ENCODE results near the gene WNT7A.

The WNT7A gene

GRCh38 chr3:13884851-13885703, 5.2 kb upstream of the WNT7A start:
- DNase-seq (ENCODE audit: low read depth), result peak; percentile 48

GRCh38 chr3:13883681-13884080, 3.8 kb upstream of the WNT7A start:
- no peak for DNase-seq (ENCODE audit: low read depth)

- no peak for DNase-seq (ENCODE audit: low read depth)
These were observed 3.0 kb upstream of the WNT7A start for GRCh38 chr3:13882876-13883275.

- DNase-seq (ENCODE audit: low read depth), result no peak
These were observed 1.9 kb upstream of the WNT7A start for GRCh38 chr3:13881536-13882410.

GRCh38 chr3:13880811-13881156, 913 bp upstream of the WNT7A start:
- DNase-seq (ENCODE audit: low read depth), result no peak

GRCh38 chr3:13879102-13879945, 547 bp downstream of the WNT7A start:
- DNase-seq (ENCODE audit: low read depth), result no peak

- DNase-seq (ENCODE audit: low read depth), result no peak
These were observed 1.4 kb downstream of the WNT7A start for GRCh38 chr3:13878281-13879101.

- no peak for DNase-seq (ENCODE audit: low read depth)
These were observed 2.0 kb downstream of the WNT7A start for GRCh38 chr3:13877911-13878280.

GRCh38 chr3:13876451-13877100, 3.3 kb downstream of the WNT7A start:
- no peak for DNase-seq (ENCODE audit: low read depth)

- DNase-seq (ENCODE audit: low read depth), result no peak
These were observed 5.0 kb downstream of the WNT7A start for GRCh38 chr3:13874891-13875290.

GRCh38 chr3:13873818-13874217, 6.1 kb downstream of the WNT7A start:
- no peak for DNase-seq (ENCODE audit: low read depth)

- DNase-seq (ENCODE audit: low read depth), result no peak
These were observed 7.4 kb downstream of the WNT7A start for GRCh38 chr3:13872451-13872850.

- no peak for DNase-seq (ENCODE audit: low read depth)
These were observed 8.1 kb downstream of the WNT7A start for GRCh38 chr3:13871791-13872190.

GRCh38 chr3:13870902-13871301, 9.0 kb downstream of the WNT7A start:
- no peak for DNase-seq (ENCODE audit: low read depth)

- DNase-seq (ENCODE audit: low read depth), result no peak
These were observed 10.0 kb downstream of the WNT7A start for GRCh38 chr3:13869761-13870343.

- no peak for DNase-seq (ENCODE audit: low read depth)
These were observed 10.8 kb downstream of the WNT7A start for GRCh38 chr3:13868844-13869724.

GRCh38 chr3:13867732-13868131, 12.1 kb downstream of the WNT7A start:
- DNase-seq (ENCODE audit: low read depth), result no peak

GRCh38 chr3:13866041-13866965, 13.6 kb downstream of the WNT7A start:
- peak; percentile 38 for DNase-seq (ENCODE audit: low read depth)
